ENCODE data around the gene RAB40C.

The RAB40C gene

DNA sequence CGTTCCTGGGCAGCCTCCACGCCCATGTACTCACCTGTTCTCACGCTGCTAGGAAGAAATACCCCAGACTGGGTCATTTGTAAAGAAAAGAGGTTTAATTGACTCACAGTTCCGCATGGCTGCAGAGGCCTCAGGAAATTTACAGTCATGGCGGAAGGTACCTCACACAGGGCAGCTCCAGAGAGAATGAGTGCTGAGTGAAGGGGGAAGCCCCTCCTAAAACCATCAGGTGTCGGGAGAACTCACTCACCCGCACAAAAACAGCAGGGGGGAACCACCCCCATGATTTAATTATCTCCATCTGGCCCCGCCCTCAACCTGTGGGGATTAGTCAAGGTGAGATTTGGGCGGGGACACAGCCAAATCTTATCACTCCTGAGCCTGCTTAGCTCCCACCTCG is 18.2 kb downstream of the RAB40C start:
- DNase-seq (ENCODE audit: extremely low read depth in 1 of 2, low read depth in 1 of 2) = peak in 1 of 2 donors; percentile 49

DNA sequence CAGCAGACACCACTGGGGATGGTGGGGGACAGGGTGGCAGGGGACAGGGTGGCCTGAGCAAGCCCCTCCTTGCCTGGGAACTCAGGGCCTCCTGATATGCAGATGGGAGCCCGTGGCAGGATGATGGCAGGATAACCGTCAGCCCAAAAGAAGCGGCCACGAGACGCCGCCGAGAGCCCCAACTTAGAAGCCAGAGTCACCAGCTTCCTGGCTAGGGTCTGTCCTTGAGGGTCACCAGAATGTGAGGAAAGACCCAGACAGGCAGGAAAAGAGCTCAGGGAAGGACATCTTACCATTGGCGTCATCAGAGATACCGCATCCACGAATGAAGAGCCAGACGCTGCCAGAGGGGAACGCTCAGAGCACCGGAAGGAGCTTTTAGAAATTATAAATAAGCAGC is 19.4 kb downstream of the RAB40C start:
- no peak for DNase-seq (ENCODE audit: extremely low read depth in 1 of 2, low read depth in 1 of 2)

DNA sequence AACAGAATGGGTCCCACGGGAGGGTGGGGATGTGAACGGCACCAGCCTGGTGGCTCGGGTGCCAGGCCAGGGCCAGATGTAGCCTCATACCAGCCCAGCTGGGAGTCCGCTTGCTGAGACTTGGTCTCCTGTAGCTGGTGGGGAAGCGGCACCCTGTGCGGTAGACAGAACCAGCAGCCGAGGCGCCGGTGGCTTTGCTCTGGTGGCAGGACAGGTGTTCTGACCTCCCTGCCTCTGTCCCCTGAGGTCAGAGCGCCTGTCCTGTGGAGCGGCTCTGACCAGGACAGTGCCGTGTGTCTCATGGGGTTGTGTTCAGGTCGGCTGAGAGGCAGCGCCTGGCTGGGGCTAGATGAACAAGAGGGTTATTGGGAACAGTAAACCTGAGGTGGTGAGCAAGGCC is 20.1 kb downstream of the RAB40C start:
- no peak for DNase-seq (ENCODE audit: extremely low read depth in 1 of 2, low read depth in 1 of 2)

DNA sequence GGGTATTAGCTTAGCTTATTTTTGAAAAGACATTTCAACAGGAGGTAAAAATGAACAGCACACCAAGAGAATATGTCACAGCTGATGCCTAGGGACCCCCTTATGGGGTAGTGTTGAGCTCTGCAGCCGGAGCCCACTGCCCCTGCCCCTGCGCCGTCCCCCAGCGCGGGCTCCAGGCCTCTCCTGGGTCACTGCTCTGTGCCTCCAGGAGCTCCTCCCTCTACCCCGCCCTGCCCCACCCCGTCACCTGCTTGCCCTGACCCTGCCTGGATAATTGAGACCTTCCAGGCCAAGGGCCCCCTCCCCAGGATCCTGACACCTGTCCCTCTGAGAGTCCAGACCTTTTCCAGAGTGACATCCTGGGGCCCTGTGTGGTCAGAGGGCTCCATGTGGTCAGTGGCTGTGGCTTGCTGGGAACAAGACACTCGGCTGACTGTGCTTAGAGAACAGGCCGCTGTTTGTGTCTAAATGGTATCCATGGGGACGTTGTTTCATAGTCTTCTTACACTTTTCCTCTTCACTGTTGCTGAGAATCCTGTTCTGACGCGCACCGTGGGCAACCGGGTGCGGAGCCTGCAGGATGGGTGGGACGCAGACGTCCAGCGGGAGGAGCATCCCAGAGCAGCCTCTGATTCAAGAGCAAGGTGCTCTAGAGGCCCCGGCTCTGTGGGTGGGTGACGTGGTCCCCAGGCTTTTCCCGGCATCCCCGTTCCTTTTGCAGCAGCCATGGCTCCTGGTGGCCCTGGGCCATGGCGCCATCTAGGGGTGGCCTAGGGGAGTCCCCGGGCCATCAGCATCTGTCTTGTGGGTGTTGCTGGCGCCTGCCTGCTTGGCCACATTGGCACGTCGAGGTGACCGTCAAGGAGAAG is 20.9 kb downstream of the RAB40C start:
- DNase-seq (ENCODE audit: extremely low read depth in 1 of 2, low read depth in 1 of 2) = peak; percentile 37 to 39

DNA sequence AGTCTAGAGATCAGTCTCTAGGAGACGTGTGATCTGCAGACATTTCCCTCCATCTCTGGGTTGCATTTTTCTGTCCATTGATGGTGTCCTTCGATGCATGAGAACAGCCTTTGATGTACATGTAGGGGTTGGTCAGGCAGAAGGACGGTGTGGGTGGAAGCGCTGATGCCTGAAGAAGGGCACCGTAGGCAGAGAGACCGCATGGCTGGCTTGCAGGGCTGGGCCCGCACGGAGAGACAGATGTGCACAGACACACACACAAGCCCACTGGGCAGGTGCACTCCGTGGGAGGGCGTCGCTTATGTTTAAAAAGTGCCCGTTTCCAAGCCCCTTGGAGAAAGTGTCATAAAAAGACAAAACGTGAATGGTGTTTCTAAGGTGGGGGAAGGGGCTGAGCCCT is 25.3 kb downstream of the RAB40C start:
- no peak for DNase-seq (ENCODE audit: extremely low read depth in 1 of 2, low read depth in 1 of 2)

DNA sequence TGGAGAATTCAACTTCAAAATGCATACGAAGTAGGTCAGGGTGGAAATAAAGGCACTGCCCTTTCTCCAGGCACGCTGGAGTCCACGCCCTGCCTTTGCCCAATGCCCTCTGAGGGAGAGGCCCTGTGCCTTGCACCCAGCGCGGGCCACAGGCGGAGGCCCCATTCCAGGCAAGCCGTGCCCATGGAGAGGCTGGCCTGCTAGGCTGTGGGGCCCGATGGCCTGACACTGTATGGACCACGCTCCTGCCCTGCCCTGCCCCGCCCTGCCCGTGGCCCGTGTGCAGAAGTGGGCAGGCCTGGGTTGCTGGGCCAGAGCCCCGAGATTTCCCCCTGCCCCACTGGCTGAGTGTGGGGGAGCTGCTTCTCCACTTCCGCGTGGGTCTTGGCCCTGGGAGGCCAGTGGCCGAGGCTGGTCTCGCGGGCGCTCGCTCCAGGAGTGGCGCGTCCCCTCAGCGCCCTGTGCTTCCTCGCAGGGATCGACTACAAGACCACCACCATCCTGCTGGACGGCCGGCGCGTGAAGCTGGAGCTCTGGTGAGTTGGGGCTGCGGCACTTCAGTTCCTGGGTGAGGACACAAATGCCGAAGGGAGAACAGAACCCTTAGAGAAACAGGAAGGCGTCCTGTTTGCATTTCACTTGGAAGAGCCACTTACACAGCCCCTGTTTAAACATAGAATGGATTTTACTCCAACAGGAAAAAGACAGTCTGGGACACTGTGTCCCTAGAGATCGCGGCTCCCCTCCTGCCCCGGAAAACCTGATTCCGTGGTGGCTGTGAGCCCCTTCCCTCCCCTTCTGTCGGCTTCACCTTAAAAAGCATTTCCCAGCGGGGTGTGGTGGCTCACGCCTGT is 27.1 kb downstream of the RAB40C start:
- DNase-seq (ENCODE audit: extremely low read depth in 1 of 2, low read depth in 1 of 2) = no peak

DNA sequence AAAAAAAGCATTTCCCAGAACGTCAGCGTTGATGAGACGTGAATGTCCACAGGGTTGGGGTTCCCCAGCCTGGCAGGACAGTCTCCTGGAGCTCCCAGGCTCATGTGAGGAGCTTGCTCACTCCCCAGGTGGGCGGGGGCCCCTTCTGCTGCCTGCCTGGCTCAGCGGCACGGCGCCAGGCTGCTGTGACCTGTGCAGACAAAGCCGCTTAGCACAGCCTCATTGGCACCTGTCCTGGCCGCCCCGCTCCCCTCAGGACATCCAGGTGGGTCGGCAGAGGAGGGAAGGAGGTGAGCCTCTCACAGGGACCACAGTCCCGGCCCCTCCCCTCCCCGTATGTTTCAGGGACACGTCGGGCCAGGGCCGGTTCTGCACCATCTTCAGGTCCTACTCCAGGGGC is 28.0 kb downstream of the RAB40C start:
- DNase-seq (ENCODE audit: extremely low read depth in 1 of 2, low read depth in 1 of 2) = no peak

DNA sequence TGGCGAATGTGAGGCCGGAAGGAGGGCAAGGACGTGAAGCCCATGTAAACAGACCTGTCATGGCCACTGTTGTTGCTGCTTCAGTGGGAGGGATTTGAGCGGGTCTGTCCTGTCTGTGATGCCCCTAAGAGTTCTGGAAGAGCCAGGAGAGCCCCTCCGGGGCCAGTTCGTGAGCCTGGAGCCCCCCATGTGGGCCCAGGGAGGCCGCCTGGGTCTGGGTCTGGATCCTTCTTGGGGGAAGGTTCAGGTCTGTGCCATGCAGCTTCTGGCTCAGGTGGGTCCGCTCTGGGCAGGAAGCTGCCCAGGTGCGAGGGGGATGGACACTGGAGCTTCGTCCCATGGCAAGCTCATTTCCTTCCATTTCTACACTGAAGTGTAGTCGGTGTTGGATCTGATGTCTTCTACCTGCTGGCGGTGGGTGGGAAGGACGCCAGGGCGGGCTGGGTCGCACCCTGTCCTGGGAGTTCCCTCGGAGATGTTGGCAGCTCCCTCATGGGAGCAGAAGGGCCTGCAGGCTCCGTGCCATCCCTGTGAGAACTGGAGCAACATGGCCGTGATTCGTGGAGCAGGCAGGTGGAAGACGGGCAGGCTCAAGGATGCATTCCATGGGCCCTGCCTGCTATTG is 29.7 kb downstream of the RAB40C start:
- DNase-seq (ENCODE audit: extremely low read depth in 1 of 2, low read depth in 1 of 2) = no peak

DNA sequence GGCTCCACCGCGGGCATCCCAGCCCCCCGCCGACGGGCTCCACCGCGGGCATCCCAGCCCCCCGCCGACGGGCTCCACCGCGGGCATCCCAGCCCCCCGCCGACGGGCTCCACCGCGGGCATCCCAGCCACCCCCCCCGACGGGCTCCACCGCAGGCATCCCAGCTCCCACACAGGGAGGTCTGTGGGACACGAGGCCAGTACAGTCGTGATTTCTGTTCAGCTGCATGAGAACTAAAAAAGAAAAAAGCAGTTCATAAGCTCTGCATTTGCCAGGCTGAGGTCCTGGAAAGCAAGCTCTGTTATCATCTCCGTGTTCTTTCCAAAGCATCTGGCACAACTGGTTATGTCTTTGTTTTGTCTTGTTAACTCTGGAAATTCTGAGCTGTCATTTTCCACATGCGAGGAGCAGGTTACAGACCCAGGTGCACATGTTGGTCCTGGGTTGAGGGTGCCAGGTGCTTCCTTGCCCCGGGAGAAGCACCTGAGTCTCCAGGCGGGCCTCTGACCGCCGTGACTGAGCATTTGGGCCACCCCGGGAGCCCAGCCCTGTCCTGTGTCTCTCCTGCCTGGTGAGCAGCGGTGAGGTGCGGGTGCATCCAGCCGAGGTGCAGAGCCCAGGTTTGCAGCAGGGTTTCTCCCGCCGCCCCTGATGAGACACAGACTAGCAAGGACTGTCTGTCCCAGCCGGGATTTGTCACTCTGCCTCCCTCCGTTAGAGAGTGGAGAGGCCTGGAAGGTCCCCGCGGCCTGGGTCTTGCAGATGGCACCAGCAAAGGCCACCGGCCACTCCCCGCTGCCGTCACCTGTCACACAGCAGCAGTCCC is 31.0 kb downstream of the RAB40C start:
- DNase-seq (ENCODE audit: extremely low read depth in 1 of 2, low read depth in 1 of 2) = no peak

DNA sequence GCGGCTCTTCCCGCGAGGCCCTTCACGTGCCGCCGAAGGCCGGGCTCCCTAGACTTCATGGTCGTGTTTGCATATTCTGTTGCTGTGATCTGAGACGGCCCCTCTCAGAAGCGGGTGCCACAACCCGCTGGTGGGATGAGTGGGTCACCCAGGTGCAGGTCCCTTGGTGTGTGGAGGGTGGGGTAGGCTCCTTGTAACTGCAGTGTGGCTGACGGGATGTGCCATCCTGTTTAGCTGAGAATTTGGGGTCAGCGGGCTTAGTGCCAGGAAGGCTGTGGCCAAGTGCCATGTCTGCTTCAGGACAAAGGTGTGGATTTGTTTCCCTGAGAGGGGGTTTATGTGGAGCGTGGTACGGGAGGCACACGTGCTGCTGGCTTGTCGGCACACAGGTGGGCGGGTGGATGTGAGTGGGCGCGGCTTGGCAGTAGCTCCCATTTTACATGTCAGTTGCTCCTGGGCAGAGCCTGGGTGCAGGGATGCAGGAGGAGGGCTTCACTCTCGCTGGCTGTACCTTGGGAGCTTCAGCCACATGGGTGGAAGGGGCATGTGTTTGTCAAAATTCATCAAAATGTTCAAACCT is 31.8 kb downstream of the RAB40C start:
- DNase-seq (ENCODE audit: extremely low read depth in 1 of 2, low read depth in 1 of 2) = no peak

DNA sequence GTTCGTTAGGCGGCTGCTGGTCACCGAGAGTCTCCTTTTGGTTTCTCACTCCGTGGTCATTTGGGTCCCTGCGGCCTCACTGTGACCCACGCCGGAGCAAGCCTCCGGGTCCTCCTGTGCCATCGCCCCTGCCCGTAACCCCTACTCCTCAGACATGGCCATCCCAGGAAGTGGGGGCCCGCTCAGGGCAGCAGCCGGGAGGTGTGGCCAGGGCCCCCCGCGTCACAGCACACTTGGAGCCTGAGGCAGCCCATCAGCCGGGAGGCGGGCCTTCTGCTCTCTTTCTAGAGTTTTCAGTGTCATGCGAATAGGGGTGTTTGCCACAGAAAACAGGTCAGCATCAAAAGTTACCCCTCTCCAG is 33.0 kb downstream of the RAB40C start:
- DNase-seq (ENCODE audit: extremely low read depth in 1 of 2, low read depth in 1 of 2) = no peak

DNA sequence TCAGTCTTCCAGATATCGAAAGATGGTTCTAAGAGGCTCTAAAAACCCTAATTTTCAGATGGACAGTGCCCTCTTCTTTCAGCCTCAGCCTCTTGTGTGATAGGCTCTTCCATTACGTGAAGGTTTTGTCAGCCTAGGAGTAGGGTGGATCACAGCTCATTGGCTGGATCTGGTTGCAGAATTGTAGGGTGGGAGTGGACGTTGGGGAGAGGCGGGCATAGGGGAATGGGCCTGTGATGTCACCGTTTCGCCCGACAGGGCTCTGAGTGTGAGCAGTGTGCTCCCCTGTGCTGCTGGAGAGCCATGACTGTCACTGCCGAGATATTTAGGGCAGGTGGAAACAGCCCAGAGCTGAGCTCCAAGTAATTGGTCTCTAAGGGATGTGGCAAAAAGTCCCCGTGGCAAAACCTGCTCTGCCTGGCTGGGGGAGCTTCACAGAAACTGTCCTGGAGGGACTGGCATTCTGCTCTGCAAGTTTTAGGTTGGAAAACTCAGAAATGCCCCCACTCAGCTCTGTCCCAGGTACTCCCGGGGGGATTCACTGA is 34.7 kb downstream of the RAB40C start:
- DNase-seq (ENCODE audit: extremely low read depth in 1 of 2, low read depth in 1 of 2) = no peak

DNA sequence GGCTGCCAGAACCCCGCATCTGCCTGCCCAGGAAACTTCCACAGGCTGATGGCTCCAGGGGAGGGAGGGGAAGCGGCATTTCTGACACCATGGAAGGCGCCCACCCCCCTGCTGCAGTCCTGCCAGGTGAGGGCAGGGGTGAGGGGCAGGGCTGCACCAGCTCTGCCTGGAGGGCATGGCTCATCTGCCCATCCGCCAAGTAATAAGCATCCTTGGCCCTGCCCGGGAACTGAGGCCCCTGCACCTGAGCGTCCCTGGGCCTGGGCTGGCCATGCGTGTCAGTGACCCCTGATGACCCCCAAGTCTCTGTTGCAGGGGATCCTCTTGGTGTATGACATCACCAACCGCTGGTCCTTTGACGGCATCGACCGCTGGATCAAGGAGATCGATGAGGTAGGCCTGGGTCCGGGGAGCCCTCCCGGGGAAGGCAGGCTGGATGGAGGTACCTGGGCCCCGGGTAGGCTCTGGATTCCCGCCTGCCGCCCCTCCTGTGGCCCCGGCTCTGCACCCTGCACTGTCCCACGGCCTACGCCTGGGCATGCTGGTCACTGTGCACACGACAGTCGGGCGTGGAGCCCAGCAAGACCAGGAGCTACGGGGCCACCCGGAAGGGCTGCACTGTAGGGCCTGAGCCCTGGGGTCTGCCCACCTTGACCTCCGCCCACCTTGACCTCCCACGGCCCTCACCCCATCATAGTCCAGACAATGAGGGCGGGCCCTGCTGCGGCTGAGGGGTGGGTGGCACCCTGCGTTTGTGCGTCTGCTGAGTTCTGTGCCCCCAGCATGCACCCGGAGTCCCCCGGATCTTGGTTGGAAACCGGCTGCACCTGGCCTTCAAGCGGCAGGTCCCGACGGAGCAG is 35.5 kb downstream of the RAB40C start:
- no peak for DNase-seq (ENCODE audit: extremely low read depth in 1 of 2, low read depth in 1 of 2)

DNA sequence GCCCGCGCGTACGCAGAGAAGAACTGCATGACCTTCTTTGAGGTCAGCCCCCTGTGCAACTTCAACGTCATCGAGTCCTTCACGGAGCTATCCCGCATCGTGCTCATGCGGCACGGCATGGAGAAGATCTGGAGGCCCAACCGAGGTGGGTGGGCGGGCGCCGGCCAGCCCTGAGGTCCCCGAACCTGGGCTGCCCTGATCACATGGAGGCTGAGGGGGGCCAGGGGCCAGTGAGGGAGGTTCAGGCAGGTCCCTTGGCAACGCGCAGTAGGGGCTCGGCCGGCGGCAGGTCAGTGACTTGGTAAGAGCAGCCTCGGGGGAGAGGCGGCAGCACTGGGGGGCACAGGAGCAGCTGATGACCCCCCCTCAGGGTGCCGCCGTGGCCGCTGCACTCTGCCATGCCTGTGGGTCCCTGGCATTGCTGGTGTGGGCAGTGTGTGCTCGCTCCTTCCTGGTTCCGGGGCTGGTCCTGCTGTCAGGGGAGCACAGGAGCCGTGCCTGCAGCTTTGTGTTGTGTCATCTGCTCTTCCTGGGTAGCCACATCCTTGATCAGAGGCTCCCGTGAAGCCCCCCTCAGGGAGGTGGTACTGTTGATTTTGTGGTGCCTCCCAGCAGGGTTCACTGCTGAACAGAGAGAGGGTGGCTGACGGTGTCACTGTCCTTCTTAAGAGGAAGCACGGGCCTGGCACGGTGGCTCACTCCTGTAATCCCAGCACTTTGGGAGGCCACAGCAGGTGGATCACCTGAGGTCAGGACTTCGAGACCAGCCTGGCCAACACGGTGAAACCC is 36.3 kb downstream of the RAB40C start:
- no peak for DNase-seq (ENCODE audit: extremely low read depth in 1 of 2, low read depth in 1 of 2)

DNA sequence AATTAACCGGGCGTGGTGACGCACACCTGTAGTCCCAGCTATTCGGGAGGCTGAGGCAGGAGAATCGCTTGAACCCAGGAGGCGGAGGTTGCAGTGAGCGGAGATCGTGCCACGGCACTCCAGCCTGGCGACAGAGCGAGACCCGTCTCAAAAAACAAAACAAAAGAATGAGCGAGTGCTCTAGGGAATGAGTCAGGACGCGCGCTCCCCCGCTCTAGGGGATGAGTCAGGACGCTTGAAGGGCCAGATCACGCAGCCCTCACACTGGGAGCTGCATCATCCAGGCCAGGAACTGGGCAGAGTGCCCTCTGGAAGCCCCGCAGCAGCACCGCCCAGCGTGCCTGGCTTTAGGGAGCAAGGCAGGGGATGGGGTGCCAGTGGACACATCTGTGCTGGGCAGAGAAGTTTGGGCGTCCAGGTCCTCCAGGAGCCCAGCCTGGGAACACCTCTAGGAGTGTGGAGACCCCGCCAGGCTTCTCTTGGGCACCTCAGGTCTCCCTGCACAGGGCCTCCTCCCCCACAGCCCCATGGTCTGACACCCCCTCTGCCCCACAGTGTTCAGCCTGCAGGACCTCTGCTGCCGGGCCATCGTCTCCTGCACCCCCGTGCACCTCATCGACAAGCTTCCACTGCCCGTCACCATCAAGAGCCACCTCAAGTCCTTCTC is 37.1 kb downstream of the RAB40C start:
- no peak for DNase-seq (ENCODE audit: extremely low read depth in 1 of 2, low read depth in 1 of 2)

DNA sequence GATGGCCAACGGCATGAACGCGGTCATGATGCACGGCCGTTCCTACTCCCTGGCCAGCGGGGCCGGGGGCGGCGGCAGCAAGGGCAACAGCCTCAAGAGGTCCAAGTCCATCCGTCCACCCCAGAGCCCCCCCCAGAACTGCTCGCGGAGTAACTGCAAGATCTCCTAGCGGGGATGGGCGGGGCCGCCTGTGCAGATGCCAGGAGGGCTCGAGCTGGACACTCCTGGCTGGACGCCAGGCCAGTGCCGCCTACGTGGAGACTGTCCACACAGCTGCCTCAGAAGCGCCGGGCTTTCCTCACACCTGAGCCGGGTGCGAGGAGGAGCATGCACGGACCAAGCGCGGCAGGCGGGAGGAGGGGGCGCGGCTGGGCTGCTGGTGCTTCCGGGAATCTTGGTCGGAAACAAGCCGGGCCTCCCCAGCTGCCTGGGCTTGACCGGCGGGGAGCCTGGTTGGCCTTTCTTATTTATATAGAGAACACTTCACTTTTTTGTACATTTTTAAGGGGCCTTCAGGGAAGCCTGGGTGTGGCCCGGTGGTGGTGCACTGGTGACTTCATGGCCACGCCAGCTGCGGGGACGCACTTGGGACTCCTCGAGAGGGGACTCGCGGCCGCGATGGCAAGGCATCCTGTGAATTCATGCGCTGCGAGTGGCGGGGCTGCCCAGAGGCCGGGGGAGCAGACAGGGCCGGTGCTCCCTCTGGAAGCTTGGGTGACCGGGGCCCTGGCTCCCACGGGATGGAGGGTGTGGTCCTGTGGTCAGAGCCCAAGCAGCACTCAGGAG is 37.8 kb downstream of the RAB40C start:
- DNase-seq (ENCODE audit: extremely low read depth in 1 of 2, low read depth in 1 of 2) = no peak
